OCI-LY7 (cell line): ENCODE data around the gene CBFA2T3. TPM values are rescaled to one million over a fixed set of nuclear protein-coding genes. Genes with fewer than 3 reads are reported as not detected.

Experiments
- BruUV-seq: library from RNA; stranded (reverse); fragments of 400-500 nt; replicated peaks from 2 replicates; lab custom pipeline; 2021; lab: Mats Ljungman, UMichigan
- CTCF ChIA-PET: fragments of 300-600 bp; sonication (Branson Sonifier 250); formaldehyde crosslinking; loops from one replicate; lab custom pipeline; 2022; ENCODE audit warnings: antibody characterized with exemption; ENCODE audit not compliant: unreplicated experiment; lab: Charles Lee
- POLR2A ChIA-PET: fragments of 300-600 bp; sonication (Branson Sonifier 250); formaldehyde crosslinking; loops from one replicate; lab custom pipeline; 2022; ENCODE audit warnings: antibody characterized with exemption; lab: Charles Lee
- DNase-seq: peaks from one replicate; pipeline ENCODE4 v3.0.0-alpha.2; 2015; ENCODE audit warnings: low spot score
- H2AFZ ChIP-seq: fragments of 200-600 bp; sonication (generic), shearing (Covaris generic); 2 replicates; pipeline ENCODE4 v1.6.1; 2014; ENCODE audit warnings: mild to moderate bottlenecking, antibody characterized with exemption, low read length, moderate library complexity
- H3K27ac ChIP-seq: fragments of 200-600 bp; sonication (generic); 2 replicates; pipeline ENCODE4 v1.5.1; 2014; ENCODE audit warnings: mixed run types, low read depth, mild to moderate bottlenecking, moderate library complexity, low read length, inconsistent platforms; ENCODE audit not compliant: poor library complexity, severe bottlenecking
- H3K36me3 ChIP-seq: fragments of 200-600 bp; sonication (generic); 2 replicates; pipeline ENCODE4 v1.6.1; 2014; ENCODE audit warnings: mild to moderate bottlenecking, antibody characterized with exemption, low read length, moderate library complexity, mixed read lengths; ENCODE audit not compliant: insufficient read depth
- H3K4me1 ChIP-seq: fragments of 200-600 bp; sonication (generic); 2 replicates; pipeline ENCODE4 v1.5.1; 2014; ENCODE audit warnings: mild to moderate bottlenecking, low read length; ENCODE audit not compliant: insufficient read depth, poor library complexity, severe bottlenecking
- H3K4me2 ChIP-seq: fragments of 200-600 bp; sonication (generic); 2 replicates; pipeline ENCODE4 v1.6.1; 2014; ENCODE audit warnings: mild to moderate bottlenecking, low read length
- H3K4me3 ChIP-seq: fragments of 200-600 bp; sonication (generic); 2 replicates; pipeline ENCODE4 v1.5.1; 2014; ENCODE audit warnings: mild to moderate bottlenecking, low read depth, low read length; ENCODE audit not compliant: poor library complexity, severe bottlenecking
- H3K79me2 ChIP-seq: fragments of 200-600 bp; sonication (generic); 2 replicates; pipeline ENCODE4 v1.6.1; 2016; ENCODE audit warnings: low read depth, mild to moderate bottlenecking, low read length, moderate library complexity, mixed read lengths; ENCODE audit not compliant: insufficient read depth
- H3K9me2 ChIP-seq: fragments of 200-600 bp; sonication (generic); 2 replicates; pipeline ENCODE4 v1.6.1; 2016; ENCODE audit warnings: mild to moderate bottlenecking, low read length, mixed read lengths; ENCODE audit not compliant: insufficient read depth
- H3K9me3 ChIP-seq: fragments of 200-600 bp; sonication (generic); 2 replicates; pipeline ENCODE4 v1.6.1; 2014; ENCODE audit warnings: mild to moderate bottlenecking, mixed run types, low read length, mixed read lengths
- H4K20me1 ChIP-seq: fragments of 200-600 bp; sonication (generic); 2 replicates; pipeline ENCODE4 v1.6.1; 2014; ENCODE audit warnings: mild to moderate bottlenecking, antibody characterized with exemption, low read length, moderate library complexity, mixed read lengths; ENCODE audit not compliant: insufficient read depth
- EZH2phosphoT487 ChIP-seq: fragments of 200-600 bp; sonication (generic); IDR thresholded peaks from 2 replicates; pipeline ENCODE4 v1.6.1; 2018; ENCODE audit warnings: low read depth, borderline replicate concordance, mild to moderate bottlenecking, mixed run types, antibody characterized with exemption, low read length, moderate library complexity, mixed read lengths
- intact Hi-C: fragments of 100-400 bp; cut with micrococcal nuclease; formaldehyde crosslinking; loops from one replicate; pipeline ENCODE4 v1.10.0; 2022; ENCODE audit not compliant: unreplicated experiment
- total RNA-seq, 2 experiments: library from RNA; depleted of rRNA in 1 of 2; stranded (reverse); fragments of >200 nt in 1 of 2; shearing (Covaris generic) in 1 of 2; gene quantifications; 2 replicates each; pipeline ENCODE4 v1.2.3, GENCODE V29; 2014 to 2022
- TF ChIP-seq, protein P1 (sequence below): fragments of 200-600 bp; sonication (generic); conservative IDR thresholded peaks from 2 replicates; pipeline ENCODE4 v1.5.1; 2014; ENCODE audit warnings: mild to moderate bottlenecking, antibody characterized with exemption, low read length, moderate library complexity, mixed read lengths

The CBFA2T3 gene
- total RNA-seq, 2 experiments from 2014 or later, result 1.1 to 48.0 TPM

DNA sequence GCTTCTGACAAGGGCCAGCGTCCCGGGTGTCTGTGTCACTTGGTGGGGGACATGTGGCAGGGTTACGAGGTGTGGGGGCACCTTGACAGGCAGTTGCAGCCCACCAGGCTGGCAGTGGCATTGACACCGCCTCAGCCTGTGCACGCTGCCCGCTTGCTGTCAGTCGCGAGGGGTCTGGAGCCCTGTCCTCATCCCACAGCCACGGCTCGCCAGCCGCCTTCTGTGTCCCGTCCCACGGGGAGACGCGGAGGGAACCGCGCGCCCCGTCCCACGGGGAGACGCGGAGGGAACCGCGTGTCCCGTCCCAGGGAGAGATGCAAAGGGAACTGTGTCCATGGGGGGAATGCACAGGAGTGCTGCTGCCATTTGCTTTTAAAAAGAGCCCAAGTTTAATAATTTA, 114.0 kb downstream of the CBFA2T3 start:
- intact Hi-C loops, result no loop called here
- H3K79me2 ChIP-seq, result no peaks in the 10 kb centered on the region; the same call in 1 of the 2 replicates
- H3K9me3 ChIP-seq, result no peaks in the 10 kb centered on the region
- peaks cover 23% of the 10 kb centered on the region for H3K36me3 ChIP-seq
- H3K4me3 ChIP-seq, result no peak overlapping the region
- no peaks in the 10 kb centered on the region for H4K20me1 ChIP-seq
- BruUV-seq, result no TSS peak
- H3K27ac ChIP-seq, result no peak overlapping the region
- ChIA-PET POLR2A (no interaction called here), CTCF (no interaction called here)
- no peak overlapping the region for H2AFZ ChIP-seq
- no peaks in the 10 kb centered on the region for H3K9me2 ChIP-seq
- TF ChIP-seq, protein P1, sequence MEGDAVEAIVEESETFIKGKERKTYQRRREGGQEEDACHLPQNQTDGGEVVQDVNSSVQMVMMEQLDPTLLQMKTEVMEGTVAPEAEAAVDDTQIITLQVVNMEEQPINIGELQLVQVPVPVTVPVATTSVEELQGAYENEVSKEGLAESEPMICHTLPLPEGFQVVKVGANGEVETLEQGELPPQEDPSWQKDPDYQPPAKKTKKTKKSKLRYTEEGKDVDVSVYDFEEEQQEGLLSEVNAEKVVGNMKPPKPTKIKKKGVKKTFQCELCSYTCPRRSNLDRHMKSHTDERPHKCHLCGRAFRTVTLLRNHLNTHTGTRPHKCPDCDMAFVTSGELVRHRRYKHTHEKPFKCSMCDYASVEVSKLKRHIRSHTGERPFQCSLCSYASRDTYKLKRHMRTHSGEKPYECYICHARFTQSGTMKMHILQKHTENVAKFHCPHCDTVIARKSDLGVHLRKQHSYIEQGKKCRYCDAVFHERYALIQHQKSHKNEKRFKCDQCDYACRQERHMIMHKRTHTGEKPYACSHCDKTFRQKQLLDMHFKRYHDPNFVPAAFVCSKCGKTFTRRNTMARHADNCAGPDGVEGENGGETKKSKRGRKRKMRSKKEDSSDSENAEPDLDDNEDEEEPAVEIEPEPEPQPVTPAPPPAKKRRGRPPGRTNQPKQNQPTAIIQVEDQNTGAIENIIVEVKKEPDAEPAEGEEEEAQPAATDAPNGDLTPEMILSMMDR, result no peak
- TF ChIP-seq EZH2phosphoT487, result no peak
- H3K4me1 ChIP-seq, result peaks cover 8% of the 10 kb centered on the region
- no peak overlapping the region for H3K4me2 ChIP-seq
- DNase-seq, result no peak

- no peaks in the 10 kb centered on the region for H4K20me1 ChIP-seq
- POLR2A ChIA-PET, result no interaction called here
Observed at GRCh38 chr16:88861359-88861758, 115.6 kb downstream of the CBFA2T3 start.

More at GRCh38 chr16:88861359-88861758, 115.6 kb downstream of the CBFA2T3 start:
- Histone ChIP-seq H3K9me3 (no peaks in the 10 kb centered on the region), H3K27ac (no peak overlapping the region), H3K4me3 (no peak overlapping the region), H3K36me3 (peaks cover 23% of the 10 kb centered on the region), H3K9me2 (no peaks in the 10 kb centered on the region), H3K4me2 (no peak overlapping the region), H3K4me1 (peaks cover 6% of the 10 kb centered on the region), H3K79me2 (no peaks in the 10 kb centered on the region; the same call in 1 of the 2 replicates), H2AFZ (no peak overlapping the region)
- intact Hi-C loops, result no loop called here
- no peak for DNase-seq
- no peak for TF ChIP-seq EZH2phosphoT487
- TF ChIP-seq, protein P1, result no peak
- no TSS peak for BruUV-seq
- CTCF ChIA-PET, result no interaction called here
